Fibroblast of lung (primary cell): ENCODE measurements around the gene KRTAP22-1. TPM values are rescaled to one million over a fixed set of nuclear protein-coding genes. Genes with fewer than 3 reads are reported as not detected.

Experiments
- DNase-seq, 2 donors: peaks; one replicate each; pipeline versions ENCODE4 v3.0.0 to v3.0.0-alpha.2; 2010; ENCODE audit warnings: low read depth in 2 of 2
- H2AFZ ChIP-seq: 2 replicates; pipeline ENCODE4 v1.5.1; 2012; ENCODE audit warnings: low read length, control low read depth, inconsistent platforms
- H3K27ac ChIP-seq: 2 replicates; pipeline ENCODE4 v1.5.1; 2011; ENCODE audit warnings: low read length, control low read depth; ENCODE audit not compliant: insufficient read depth
- H3K27me3 ChIP-seq: 2 replicates; pipeline ENCODE4 v1.5.1; 2011; ENCODE audit warnings: mild to moderate bottlenecking, low read length; ENCODE audit not compliant: control insufficient read depth, insufficient read depth
- H3K36me3 ChIP-seq: 2 replicates; pipeline ENCODE4 v1.5.1; 2011; ENCODE audit warnings: low read length; ENCODE audit not compliant: control insufficient read depth, insufficient read depth
- H3K4me1 ChIP-seq: 2 replicates; pipeline ENCODE4 v1.5.1; 2011; ENCODE audit warnings: low read length; ENCODE audit not compliant: control insufficient read depth, insufficient read depth; ENCODE audit errors: extremely low read depth
- H3K4me2 ChIP-seq: 2 replicates; pipeline ENCODE4 v1.5.1; 2011; ENCODE audit warnings: low read length, control low read depth; ENCODE audit not compliant: insufficient read depth; ENCODE audit errors: extremely low read depth
- H3K4me3 ChIP-seq, 4 experiments: fragments of 200-600 bp in 1 of 4; sonication (generic) in 1 of 4; replicated peaks in 1 of 4; 2 replicates each; pipeline ENCODE4 v1.5.1; 2011 to 2016; ENCODE audit warnings: low read length in 4 of 4, low read depth in 3 of 4, mild to moderate bottlenecking in 3 of 4, control low read depth in 2 of 4, inconsistent platforms in 1 of 4, mixed read lengths in 1 of 4; ENCODE audit not compliant: insufficient read depth in 1 of 4; ENCODE audit errors: control extremely low read depth in 1 of 4
- H3K79me2 ChIP-seq: 2 replicates; pipeline ENCODE4 v1.5.1; 2012; ENCODE audit warnings: mild to moderate bottlenecking, low read length, inconsistent platforms; ENCODE audit not compliant: control insufficient read depth, insufficient read depth
- H3K9ac ChIP-seq: 2 replicates; pipeline ENCODE4 v1.5.1; 2011; ENCODE audit warnings: mild to moderate bottlenecking, low read length, control low read depth; ENCODE audit not compliant: insufficient read depth
- H3K9me3 ChIP-seq: 2 replicates; pipeline ENCODE4 v1.5.1; 2012; ENCODE audit warnings: low read depth, low read length; ENCODE audit not compliant: control insufficient read depth, insufficient read depth
- H4K20me1 ChIP-seq: 2 replicates; pipeline ENCODE4 v1.5.1; 2011; ENCODE audit warnings: low read length; ENCODE audit not compliant: control insufficient read depth, insufficient read depth; ENCODE audit errors: extremely low read depth
- EZH2 ChIP-seq: IDR thresholded peaks from 2 replicates; pipeline ENCODE4 v1.5.1; 2012; ENCODE audit warnings: low read length, control low read depth, mild to moderate bottlenecking; ENCODE audit errors: missing control alignments
- polyA plus RNA-seq, 2 donors: library from polyadenylated mRNA; depleted of rRNA in 1 of 2; stranded (reverse) in 1 of 2; unstranded in 1 of 2; fragments of >200 nt; gene quantifications; 2 replicates each; pipeline ENCODE4 v1.2.1, GENCODE V29; 2011 to 2012; ENCODE audit warnings: missing spikeins in 1 of 2
- total RNA-seq: library from RNA; depleted of rRNA; stranded (reverse); fragments of >200 nt; gene quantifications from 2 replicates; pipeline ENCODE4 v1.2.1, GENCODE V29; 2014
- TF ChIP-seq, protein P1 (sequence below), 2 donors: IDR thresholded peaks in 1 of 2; conservative IDR thresholded peaks in 1 of 2; 1 replicate in 1 of 2; 2 replicates in 1 of 2; pipeline ENCODE4 v1.5.1; 2011 to 2012; ENCODE audit warnings: low read length in 2 of 2, control low read depth in 1 of 2, inconsistent platforms in 1 of 2, low read depth in 1 of 2, mild to moderate bottlenecking in 1 of 2

Gene KRTAP22-1
- total and polyA plus RNA-seq, 2 donors (not counting 1 experiment from before 2014, with no cell fraction given): not detected

DNA sequence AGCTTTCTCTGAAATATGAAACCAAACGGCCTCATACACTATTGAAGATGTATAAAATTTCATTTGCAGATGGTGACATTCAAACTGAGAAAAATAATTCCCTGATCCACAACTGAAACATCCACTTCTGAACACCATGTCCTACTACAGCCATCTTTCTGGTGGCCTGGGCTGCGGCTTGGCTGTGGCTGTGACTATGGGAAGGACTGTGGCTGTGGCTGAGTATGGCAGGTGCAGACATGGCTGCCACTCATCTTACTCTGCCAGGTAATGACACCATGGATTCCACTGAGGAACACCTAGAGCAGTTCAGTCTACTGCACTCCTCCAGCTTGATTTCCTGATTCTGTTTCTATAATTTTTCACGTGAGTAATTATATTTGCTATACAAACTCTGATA, 19.6 kb downstream of the KRTAP22-1 start, which contains the start of gene KRTAP20-4:
Gene KRTAP20-4, plus strand, starts transcription at position 106 of the 400 bp plus-strand sequence.
- Histone ChIP-seq H3K27ac (no peak within 1 kb of the TSS), H3K79me2 (no peaks in the 10 kb centered on the region), H2AFZ (no peak within 1 kb of the TSS), H3K4me1 (no peaks in the 10 kb centered on the region), H3K36me3 (no peaks in the 10 kb centered on the region), H3K9ac (no peak within 1 kb of the TSS), H3K9me3 (no peaks in the 10 kb centered on the region), H3K27me3 (no peaks in the 10 kb centered on the region), H3K4me2 (no peak within 1 kb of the TSS), H4K20me1 (no peaks in the 10 kb centered on the region), H3K4me3 (no peak within 1 kb of the TSS)
- TF ChIP-seq EZH2: no peak
- DNase-seq: no peak

DNA sequence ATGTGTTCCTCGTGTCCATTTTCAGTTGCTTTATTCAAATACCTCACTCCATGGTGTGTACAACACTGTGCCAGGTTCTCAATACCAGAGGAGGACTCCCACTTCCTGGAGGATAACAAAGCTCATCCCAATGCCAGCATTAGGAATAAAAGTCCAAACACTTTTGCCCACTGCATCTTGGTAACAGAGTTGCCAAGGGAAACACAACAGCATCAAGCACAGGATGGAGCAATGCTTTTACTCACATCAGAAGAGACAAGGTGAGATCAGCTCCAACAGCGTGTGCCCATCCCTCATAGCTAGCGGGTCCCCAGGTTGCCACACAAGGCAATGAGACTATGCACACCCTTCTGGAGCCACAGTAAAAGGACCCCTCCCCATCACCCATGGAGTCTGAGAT, 22.5 kb downstream of the KRTAP22-1 start:
- Histone ChIP-seq H3K9me3 (no peaks in the 10 kb centered on the region), H3K4me2 (no peak overlapping the region), H2AFZ (no peak overlapping the region), H3K27ac (no peak overlapping the region), H3K79me2 (no peaks in the 10 kb centered on the region), H3K36me3 (no peaks in the 10 kb centered on the region), H3K27me3 (no peaks in the 10 kb centered on the region), H3K4me3 (no peak overlapping the region), H4K20me1 (no peaks in the 10 kb centered on the region), H3K9ac (no peak overlapping the region), H3K4me1 (no peaks in the 10 kb centered on the region)
- no peak for DNase-seq
- TF ChIP-seq, protein P1, sequence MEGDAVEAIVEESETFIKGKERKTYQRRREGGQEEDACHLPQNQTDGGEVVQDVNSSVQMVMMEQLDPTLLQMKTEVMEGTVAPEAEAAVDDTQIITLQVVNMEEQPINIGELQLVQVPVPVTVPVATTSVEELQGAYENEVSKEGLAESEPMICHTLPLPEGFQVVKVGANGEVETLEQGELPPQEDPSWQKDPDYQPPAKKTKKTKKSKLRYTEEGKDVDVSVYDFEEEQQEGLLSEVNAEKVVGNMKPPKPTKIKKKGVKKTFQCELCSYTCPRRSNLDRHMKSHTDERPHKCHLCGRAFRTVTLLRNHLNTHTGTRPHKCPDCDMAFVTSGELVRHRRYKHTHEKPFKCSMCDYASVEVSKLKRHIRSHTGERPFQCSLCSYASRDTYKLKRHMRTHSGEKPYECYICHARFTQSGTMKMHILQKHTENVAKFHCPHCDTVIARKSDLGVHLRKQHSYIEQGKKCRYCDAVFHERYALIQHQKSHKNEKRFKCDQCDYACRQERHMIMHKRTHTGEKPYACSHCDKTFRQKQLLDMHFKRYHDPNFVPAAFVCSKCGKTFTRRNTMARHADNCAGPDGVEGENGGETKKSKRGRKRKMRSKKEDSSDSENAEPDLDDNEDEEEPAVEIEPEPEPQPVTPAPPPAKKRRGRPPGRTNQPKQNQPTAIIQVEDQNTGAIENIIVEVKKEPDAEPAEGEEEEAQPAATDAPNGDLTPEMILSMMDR (conservative IDR thresholded peaks at IDR 0.05 in 1 of 2, IDR thresholded peaks at IDR 0.05 in 1 of 2; ENCODE audit: low read depth in 1 of 2, low read length in 2 of 2): no peak
- no peak for TF ChIP-seq EZH2

DNA sequence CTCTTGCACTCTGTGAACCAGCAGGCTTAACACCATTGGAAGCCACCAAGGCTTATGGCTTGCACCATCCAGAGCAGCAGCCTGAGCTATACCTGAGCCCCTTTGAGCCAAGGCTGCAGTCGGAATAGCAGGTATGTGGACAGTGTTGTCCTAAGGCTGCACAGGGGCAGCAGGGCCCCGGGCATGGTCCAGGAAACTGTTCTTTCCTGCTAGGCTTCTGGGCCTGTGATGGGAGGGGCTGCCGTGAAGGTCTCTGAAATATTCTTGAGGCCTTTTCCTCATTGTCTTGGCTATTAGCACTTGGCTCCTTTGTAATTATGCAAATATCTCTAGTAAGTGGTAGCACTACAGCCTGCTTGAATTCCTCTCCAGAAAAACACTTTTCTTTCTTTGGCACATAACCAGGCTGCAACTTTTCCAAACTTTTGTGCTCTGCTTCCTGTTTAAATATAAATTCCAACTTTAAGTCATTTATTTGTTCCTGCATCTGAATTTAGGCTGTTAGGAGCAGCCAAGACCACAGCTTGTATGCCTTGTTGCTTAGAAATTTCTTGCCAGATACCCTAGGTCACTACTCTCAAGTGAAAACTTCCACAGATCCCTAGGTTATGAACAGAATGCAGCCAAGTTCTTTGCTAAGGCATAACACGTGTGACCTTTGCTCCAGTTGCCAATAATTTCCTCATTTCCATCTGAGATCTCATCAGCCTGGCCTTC, 24.7 kb downstream of the KRTAP22-1 start:
- DNase-seq: no peak

More for the DNA sequence above, 24.7 kb downstream of the KRTAP22-1 start:
- H3K36me3 ChIP-seq: no peaks in the 10 kb centered on the region
- no peak overlapping the region for H3K9ac ChIP-seq
- H2AFZ ChIP-seq: no peak overlapping the region
- TF ChIP-seq, protein P1 (conservative IDR thresholded peaks at IDR 0.05 in 1 of 2, IDR thresholded peaks at IDR 0.05 in 1 of 2; ENCODE audit: low read depth in 1 of 2, low read length in 2 of 2): no peak
- TF ChIP-seq EZH2: no peak
- no peaks in the 10 kb centered on the region for H3K79me2 ChIP-seq
- H3K4me3 ChIP-seq: no peak overlapping the region
- no peak overlapping the region for H3K4me2 ChIP-seq
- H4K20me1 ChIP-seq: no peaks in the 10 kb centered on the region
- no peaks in the 10 kb centered on the region for H3K4me1 ChIP-seq
- H3K27me3 ChIP-seq: no peaks in the 10 kb centered on the region
- H3K27ac ChIP-seq: no peak overlapping the region
- H3K9me3 ChIP-seq: no peaks in the 10 kb centered on the region
